K562 (cell line): ENCODE data around the gene HCN4.

Experiments used
- RFX5 ChIP-seq: IDR thresholded peaks from 2 replicates; pipeline ENCODE4 v1.6.1; 2011; ENCODE audit warnings: low read depth, mild to moderate bottlenecking, improper control_type of control experiment, low read length
- TF ChIP-seq, protein P1 (sequence below), 2 experiments: fragments of 450-650 bp; formaldehyde crosslinking in 1 of 2; IDR thresholded peaks; 2 replicates each; pipeline versions ENCODE4 v1.4.0 to v1.6.1; 2014 to 2020; ENCODE audit warnings: mild to moderate bottlenecking in 2 of 2, borderline replicate concordance in 1 of 2, low read depth in 1 of 2

DNA sequence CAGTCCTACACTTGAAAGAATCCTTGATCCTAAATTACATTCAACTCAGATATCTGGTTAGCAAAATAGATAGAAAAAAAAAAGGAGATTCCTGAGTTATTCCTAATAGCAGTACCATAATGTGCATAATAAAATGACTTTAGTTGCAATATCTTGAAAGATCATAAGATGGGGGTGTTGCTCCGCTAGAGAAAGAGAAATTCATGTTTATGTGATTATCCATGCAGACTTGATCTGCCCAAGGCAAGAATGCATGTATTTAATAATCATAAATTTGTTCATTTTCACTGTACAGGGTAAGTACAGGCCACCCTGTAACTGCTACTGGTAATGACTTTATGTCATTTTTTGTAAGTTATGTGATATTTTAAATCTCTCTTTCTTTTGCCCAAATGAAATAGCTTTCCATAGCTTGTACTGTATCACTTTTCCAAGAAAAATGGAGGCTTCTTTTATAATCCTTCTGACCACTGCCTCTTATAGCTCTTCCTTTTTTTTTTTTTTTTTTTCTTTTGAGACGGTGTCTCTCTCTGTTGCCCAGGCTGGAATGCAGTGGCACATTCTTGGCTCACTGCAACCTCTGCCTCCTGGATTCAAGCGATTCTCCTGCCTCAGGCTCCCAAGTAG, 84.6 kb downstream of the HCN4 start:
- TF ChIP-seq, protein P1, sequence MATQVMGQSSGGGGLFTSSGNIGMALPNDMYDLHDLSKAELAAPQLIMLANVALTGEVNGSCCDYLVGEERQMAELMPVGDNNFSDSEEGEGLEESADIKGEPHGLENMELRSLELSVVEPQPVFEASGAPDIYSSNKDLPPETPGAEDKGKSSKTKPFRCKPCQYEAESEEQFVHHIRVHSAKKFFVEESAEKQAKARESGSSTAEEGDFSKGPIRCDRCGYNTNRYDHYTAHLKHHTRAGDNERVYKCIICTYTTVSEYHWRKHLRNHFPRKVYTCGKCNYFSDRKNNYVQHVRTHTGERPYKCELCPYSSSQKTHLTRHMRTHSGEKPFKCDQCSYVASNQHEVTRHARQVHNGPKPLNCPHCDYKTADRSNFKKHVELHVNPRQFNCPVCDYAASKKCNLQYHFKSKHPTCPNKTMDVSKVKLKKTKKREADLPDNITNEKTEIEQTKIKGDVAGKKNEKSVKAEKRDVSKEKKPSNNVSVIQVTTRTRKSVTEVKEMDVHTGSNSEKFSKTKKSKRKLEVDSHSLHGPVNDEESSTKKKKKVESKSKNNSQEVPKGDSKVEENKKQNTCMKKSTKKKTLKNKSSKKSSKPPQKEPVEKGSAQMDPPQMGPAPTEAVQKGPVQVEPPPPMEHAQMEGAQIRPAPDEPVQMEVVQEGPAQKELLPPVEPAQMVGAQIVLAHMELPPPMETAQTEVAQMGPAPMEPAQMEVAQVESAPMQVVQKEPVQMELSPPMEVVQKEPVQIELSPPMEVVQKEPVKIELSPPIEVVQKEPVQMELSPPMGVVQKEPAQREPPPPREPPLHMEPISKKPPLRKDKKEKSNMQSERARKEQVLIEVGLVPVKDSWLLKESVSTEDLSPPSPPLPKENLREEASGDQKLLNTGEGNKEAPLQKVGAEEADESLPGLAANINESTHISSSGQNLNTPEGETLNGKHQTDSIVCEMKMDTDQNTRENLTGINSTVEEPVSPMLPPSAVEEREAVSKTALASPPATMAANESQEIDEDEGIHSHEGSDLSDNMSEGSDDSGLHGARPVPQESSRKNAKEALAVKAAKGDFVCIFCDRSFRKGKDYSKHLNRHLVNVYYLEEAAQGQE (IDR thresholded peaks at IDR 0.05; ENCODE audit: borderline replicate concordance), result peak; percentile 26; the same call in 1 of the 2 replicates
- TF ChIP-seq, protein P1 (CRISPR knock-in tag; IDR thresholded peaks at IDR 0.05; ENCODE audit: low read depth), result no peak
- no peak for TF ChIP-seq RFX5
